ENCODE measurements around the gene ADRM1.

The ADRM1 gene

DNA sequence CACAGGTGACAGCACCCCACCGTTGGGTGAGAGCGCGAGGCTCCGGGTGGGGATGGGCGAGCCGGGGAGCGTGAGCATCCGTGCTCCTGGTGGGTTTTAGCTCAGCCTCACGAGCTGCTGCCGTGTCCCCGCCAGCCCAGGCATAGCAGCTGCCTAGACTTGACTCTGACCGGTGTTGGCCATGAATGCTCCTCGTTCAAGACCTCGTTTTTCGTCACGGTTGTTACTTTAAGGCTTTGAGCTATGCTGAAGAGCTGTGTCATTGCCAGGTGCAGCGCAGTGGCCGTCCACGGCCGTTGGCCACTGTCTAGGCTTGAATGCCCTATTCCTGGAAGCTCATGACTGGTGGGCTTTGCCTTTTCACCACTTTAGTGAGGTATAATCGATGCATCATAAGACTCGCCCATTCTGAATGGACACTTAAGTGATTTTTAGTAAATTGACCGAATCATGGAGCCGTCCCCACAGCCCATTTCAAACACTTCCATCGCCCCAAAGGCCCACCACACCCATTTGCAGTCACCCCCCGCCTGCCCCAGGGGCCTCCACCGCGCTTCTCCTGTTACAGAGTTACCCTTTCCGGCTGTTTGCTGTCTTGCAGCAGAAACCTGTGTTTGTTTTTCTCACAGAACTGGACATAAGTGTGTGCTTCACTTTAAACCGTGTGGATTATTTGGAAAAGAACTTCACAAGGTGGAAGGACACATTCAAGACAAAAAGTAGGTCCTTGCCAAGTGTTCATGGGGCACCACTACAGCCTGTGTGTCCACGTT lies 21.4 kb upstream of the ADRM1 start:
- DNase-seq = no peak

DNA sequence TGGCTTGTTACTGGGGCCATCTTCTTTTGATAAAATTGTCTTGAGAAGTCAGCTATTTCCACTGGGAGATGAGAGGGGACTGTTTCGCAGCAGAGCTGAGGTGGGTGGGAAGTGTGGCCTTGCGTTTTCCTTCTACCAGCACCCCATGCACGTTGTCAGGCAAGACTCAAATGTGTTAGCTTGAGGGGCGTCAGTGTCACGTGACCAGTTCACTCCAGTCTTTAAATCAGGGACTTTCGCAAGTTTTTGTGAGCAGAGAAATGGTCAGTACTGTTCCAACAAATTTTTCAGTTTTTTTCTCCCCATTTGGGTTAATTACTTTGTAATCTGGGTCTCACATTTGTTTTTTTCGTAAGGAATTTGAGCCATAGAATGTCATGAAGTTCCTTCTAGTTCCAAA lies 20.7 kb upstream of the ADRM1 start:
- DNase-seq = no peak

DNA sequence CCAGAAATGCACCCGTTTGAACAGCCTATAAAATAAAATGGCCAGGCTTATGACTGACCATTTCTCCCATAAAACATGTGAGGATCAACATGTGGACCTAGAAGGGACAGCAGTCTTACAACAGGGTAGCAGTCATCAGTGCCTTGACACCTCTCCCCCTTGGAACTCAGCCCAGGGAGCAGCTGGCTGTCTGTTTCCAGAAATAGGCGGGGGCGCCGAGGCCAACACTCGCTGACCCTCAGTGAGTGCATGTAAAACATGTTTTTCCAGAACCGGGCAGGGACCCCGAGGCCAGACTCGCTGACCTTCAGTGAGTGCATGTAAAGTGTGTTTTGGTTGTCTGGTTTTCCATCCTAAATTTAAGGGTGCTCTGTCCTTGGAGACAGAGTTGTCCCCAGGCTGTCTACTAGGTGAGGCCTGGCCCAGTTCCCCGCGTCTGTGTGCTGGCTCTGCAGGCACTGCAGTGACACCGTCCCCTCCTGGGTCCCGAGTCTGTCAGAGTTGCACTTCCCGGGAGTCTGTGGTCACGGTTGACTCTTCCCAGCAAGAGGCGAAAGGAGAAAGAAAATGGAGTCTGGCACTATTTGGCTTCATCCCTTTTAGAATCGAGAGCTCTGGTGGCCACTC lies 19.8 kb upstream of the ADRM1 start:
- no peak for DNase-seq

DNA sequence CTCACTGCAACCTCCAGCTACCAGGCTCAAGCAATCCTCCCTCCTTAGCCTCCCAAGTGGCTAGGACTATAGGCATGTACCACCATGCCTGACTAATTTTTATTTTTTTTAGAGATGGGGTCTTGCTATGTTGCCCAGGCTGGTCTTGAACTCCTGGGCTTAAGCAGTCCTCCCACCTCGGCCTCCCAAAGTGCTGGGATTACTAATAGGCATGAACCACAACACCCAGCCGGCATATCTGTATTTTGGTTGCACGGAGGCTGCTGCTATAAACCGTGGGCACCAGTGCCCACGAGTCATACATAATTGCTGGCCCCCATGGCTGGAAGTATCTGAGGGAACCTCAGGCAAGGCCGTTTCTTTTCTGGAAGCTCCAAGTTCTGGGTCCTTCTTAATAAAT lies 18.3 kb upstream of the ADRM1 start:
- DNase-seq = no peak

DNA sequence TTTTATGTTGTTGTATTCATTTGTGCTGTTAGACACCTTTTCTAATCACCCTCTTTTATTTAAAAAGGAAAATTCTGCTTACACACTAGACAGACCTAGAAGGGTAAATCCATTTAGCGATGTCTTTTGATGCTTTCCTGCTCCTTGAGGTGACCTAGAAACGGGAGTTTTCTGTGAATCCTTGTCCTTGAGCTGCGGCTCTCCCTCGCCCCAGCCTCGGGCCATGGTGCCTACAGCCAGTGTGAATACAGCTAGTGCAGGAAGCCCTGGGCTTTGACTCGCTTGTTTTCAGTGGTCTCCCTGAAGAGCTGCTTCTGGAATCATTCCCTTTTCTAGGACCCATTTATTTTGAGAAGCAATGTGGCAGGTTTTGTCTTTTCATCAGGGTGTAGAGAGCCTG lies 17.6 kb upstream of the ADRM1 start:
- no peak for DNase-seq

DNA sequence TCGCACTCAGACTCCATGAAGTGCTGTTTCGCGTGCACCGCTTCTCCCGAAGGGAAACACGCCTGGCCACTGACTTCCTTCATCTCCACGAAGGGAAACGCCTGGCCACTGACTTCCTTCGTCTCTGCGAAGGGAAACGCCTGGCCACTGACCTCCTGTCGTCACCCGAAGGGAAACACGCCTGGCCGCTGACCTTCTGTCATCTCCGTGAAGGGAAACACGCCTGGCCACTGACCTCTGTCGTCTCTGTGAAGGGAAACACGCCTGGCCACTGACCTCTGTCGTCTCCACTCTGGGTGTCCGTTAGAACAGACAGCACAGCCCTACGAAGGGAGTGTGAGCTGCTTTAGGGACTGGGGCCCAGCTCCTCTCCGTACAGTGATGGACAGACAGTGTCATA lies 17.1 kb upstream of the ADRM1 start:
- DNase-seq = no peak

DNA sequence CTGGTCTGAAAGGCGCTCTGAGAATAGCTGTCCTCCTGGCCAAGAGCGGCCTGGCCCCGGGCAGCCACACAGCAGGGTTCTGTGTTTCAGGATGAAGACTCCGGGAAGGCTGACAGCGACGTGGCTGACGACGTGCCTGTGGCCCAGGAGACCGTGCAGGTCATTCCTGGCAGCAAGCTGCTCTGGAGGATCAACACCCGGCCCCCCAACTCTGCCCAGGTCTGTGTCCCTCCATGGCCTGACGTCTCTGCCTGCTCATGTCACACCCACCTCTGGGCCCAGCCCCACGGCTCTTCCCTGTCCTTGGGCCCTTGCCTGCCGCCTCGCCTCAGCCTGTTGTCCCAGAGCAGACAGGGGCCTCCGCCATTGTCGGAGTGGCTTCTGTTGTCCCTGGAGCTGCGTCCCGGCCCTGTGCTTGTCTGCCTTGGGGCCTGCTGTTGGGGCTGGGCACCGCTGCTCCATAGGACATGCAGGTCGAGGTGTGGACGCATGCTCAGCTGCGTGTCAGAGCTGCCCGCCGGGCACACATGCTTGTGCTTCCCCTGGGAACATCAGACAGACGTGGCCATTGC lies 16.2 kb upstream of the ADRM1 start:
- no peak for DNase-seq

DNA sequence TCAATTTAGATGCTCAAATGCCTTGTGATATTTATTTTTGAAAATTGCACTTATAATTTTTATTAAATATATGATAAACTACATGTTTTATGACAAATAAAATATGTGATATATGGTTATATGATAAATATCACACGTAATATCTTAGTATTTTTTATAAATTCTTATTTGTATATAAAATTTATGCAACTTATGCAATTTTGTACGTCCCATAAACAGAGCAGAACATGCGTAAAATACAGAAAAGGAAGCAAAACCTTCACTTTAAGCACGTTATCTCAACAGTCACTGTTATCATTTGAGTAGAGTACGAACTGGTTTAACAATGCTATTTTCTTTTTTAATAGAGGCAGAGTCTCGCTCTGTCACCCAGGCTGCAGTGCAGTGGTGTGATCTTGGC lies 15.7 kb upstream of the ADRM1 start:
- DNase-seq = no peak

DNA sequence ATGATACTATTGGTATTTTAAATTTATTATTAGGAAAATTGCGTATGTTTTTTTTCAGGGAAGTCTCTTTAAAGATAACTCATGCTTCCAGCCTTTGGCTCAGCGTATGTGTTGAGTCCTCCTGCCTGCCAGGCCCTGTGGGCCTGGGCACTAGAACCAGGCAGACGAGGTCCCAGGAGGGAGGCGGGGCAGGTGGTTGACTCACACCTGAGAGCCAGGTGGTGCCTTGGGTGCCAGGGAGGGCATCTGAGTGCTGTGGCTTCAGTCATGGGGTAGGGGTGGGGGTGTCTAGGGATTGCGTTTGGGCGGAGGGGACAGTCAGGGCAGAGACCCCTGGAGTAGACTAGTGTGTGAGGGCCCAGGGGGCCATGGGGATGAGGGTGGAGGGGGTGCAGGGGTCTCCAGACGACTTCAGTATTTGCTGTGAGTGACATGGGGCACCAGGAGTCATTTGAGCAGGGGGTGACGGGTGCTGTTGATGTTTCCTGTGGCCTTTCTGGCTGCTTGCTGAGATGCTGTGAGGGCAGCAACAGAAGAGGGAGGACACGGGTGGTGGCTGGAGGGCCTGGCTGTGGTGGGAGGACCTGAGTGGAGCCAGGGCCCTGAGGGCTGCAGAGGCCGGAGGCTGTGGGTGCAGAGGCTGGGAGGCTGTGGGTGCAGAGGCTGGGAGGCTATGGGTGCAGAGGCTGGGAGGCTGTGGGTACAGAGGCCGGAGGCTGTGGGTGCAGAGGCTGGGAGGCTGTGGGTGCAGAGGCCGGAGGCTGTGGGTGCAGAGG lies 14.8 kb upstream of the ADRM1 start:
- no peak for DNase-seq

DNA sequence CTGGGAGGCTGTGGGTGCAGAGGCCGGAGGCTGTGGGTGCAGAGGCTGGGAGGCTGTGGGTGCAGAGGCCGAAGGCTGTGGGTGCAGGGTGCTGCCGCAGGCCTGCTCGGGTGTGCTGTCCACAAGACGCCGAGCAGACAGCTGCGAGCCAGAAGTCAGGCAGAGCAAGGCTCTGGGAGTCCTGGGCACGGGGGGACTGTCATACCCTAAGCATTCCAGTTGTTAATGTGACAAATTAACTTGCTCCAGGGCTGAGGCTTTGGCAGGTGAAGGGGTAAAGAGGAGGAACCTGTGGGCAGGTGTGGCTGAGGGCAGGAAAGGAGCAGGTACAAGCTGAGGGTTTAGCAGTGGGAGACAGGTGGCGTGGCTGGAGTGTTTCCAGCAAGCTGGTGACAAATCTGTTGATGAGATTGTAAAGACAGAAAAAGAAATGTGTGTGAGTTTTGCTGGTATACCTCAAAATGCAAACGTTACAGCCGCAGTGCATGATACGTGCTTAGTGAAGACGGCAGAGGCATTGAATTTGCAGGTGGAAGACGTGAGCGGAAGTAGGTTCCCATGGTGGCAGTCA lies 14.2 kb upstream of the ADRM1 start:
- DNase-seq = no peak

DNA sequence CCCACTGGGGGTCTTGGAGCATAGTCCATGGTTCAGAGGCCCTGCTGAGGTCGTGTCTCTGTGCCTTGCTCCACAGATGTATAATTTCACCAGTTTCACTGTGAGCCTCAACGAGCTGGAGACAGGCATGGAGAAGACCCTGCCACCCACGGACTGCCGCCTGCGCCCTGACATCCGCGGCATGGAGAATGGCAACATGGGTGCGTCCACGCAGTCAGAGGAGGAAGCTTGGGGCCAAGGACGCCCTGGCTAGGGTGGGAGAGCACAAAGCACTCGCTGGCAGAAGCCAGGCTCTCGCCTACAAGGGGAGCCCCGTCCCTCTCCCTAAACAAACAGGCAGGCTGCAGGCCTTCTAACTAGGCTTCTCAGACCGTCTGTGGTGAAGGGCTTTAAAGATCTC lies 13.7 kb upstream of the ADRM1 start:
- no peak for DNase-seq

DNA sequence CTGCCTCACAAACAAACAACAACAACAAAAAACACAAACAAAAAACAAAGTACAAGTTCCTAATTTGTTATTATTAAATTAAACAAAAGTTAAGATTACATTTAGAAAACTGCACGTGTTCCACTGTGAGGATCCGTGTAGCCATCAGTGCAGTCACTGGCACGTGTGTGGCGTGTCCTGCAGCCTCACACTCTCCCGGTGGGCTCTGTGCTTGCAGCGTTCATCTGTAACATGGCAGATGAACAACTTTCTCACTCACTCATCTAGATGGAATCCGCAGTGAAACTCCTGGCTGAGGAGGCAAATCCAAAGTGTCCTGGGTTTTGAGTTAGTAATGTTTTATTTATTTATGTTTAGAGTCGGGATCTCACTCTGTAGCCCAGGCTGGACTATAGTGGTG lies 12.9 kb upstream of the ADRM1 start:
- no peak for DNase-seq

DNA sequence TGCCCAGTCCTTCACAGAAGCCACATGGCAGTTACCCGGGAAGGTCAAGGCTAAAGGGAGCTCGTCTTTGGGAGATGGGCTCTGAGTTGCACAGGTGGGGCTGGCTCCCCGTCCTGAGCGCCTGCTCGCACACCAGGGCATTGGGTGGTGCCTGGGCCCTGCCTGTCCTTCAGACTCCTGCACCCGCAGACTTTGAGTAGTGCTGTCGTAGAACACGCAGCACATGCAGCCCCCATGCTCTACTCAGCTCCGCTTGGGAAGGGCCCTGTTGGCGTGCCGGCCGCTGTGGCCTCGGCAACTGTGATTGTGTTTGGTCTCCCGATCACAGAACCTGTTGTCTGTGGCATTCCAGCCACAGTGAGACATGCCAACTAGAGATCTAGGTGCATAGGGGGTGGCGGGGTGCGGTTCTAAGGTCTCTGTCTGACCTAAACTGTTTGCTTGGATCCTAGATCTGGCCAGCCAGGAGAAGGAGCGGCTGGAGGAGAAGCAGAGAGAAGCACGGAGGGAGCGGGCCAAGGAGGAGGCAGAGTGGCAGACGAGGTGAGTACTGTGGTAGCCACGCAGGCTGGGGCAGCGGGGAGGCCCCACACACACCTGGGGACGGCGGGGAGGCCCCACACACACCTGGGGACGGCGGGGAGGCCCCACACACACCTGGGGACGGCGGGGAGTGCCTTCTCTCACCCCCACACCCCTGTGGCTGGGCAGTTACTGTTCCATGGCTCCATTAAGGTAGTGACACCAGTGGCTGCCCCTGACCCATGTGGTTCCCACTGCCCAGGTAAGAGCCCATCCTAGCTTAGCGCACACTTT lies 11.3 kb upstream of the ADRM1 start:
- no peak for DNase-seq

DNA sequence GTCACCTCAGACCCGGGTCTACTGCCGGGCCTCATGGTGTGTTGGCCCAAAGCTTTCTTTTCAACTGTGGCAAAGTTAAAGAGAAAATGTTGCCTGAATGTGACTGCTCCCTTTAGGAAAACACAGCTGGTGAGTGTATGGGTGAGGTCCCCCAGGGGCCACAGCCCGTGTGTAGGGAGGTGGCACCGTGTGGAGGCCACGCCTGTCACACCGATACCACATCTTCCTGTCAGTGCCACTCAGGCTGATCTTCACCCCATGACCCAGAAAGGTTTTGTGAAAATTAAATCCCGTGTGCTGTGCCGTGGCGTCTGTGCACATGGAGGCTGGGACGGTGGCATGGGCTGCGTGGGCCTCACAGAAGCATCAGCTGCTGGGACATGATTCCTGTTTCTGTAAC lies 10.7 kb upstream of the ADRM1 start:
- no peak for DNase-seq

DNA sequence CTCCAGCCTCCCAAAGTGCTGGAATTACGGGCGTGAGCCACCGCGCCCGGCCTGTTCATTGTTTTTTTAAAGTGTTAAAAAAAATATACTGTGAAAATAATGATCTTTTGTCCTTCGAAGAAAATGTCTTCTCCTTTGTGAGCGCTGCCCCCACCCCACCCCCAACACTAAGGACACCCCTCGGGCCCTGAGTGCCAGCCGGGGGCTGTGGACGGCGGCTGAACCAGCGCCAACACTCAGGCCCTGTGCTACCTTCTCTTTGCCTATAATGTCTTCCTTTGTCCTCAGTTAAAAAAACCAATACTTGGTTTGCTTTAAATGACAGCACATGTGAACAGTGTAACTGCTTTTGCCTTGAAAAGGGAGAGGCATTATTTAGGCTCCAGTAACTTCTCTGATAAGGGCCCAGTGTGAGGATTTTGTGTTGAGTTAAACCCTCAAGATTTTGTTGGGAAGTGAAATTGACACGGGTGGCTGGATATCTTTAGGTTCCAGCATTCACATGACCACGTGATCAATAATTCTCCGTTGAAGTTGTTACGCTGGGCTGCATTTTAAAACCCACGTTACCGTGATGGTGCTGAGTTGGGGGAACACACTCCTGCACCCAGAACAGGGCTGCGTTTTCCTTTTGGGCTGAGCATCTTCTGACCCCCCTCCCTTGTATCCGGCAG lies 9.5 kb upstream of the ADRM1 start:
- no peak for DNase-seq

DNA sequence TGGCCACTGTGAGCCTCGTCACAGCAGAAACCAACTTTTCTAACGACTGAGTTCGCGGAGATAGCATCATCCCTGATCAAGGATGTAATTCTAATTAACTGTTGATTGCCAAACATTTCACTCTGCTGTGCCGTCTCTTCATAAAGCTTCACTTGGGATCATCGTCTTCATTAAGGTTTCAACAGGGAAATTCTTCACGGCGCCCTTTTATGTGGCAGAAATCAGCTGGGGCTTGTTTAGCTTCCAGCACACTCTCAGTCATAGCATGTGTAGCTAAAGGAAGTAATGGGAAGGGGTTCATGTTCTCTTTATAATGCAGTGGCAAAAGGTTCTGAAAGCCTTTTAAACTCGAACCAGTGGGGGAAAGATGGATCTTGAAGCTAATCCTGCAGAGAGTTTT lies 8.9 kb upstream of the ADRM1 start:
- no peak for DNase-seq

DNA sequence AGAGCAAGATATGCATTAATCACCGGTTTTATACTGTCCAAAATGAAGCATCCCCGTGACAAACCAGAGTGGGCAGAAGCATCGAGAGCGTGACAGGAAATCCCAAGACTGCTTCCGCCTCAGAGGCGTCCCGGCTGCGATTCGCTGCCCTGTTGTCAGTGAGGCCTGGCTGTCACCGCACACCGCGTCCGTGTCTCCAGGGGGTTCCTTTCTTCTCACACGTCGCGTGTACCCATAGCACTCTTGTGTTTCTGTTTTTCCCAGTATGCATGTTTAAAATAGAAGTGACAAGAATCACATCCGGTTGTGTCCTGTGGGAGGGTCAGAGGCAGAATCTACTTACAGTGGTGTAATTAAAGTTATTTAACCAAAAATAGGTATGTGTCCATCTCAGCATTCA lies 8.3 kb upstream of the ADRM1 start:
- DNase-seq = no peak

DNA sequence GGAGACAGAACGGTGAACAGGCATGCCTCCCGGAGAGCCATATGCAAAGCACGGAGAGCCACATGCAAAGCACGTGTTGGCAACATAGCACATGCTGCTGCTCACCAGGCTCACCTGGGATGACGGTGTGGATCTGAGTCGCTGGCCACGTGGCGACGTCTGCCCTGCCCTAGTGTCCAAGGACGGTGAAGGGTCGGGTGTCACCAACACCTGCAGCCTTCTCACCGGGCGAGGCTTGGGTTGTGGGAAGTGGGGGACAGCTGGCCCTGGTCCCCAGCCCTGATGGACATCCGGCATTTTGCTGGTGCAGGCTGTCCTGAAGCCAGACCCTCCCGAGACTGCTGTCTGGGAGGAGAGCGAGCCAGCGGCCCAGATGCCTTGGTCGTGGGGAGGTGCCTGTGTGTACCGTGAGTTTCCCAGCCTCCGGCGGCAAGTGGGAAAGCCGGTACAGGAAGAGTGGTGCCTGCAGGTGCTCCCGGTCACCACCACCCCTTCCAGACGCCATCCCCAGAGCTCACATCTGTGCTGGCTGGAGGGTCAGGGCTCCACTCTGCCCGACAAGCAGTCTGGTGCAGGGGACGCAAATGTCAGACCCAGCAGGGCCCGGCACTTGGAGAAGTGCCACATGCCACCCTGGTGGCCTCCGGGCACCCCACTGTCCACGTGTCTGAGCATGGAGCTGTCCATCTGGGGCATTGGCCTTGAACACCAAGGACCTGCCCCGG lies 5.9 kb upstream of the ADRM1 start:
- DNase-seq = no peak

DNA sequence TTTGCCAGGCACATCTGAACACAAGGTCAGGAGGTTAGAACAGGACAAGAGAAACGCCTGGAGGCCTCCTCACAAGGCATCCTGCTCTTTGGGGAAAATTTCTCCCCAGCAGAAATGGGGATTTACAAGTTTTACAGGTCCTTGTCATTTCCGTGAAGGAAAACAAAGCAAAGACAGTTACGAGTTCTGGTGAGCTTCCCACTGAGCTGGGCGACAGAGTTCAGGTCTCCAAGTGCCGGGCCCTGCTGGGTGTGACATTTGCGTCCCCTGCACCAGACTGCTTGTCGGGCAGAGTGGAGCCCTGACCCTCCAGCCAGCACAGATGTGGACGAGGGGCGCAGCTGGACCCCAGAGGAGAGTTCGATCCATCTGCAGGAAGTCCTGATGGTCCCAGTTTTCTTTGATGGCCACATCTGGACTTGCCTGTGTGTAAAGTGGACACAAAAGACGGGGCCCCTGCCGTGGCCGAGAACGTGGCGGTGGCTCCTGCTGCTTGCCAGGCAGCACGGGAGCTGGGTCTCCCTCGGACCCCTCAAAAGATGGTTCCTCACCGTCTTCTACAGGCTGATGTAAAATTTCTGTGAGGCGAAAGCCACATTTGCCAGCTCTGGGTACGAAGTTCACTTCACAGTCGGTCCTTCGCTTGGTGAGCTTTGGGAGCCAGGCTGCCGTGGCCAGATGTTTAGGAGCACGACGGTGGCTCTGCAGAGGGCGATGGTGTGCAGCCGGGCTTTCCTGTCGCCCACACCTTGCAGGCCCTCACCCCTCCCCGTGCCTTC lies 5.2 kb upstream of the ADRM1 start:
- DNase-seq = no peak

DNA sequence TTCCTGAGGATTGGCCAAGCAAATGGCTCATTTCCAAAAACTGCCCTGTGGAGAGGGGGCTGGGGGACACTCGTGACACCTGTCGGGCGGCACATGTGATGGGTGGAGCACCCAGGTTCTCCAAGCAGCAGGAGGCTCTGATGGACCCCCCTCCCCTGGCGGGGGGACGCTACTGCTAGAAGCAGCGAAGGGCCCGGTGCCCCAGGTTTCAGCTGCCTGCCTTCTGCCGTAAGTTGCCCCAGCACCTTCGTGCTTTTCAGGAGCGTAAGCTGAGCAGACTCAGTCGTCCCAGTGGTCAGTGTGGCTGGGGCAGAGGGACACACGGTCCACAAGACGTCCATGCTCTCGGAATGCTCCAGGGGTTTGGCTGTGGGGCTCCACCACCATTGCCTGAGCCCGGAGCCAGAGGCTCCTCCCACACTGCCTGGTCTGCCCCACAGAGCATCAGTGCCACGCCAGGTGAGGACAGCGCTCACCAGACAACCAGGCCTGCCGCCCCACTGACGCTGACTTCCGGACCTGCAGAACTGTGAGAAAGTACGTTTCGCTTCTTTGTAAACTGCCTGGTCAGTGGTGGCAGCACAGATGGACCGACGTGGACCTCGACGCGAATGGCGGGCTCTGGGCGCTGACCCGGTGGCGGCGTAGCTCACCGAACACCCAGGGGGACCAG lies 4.1 kb upstream of the ADRM1 start:
- no peak for DNase-seq
